Neural crest cell (in vitro differentiated cells): ENCODE results near the gene ARMC5. TPM values are rescaled to one million over a fixed set of nuclear protein-coding genes. Genes with fewer than 3 reads are reported as not detected.

ENCODE experiments used
- DNase-seq: peaks from one replicate; pipeline ENCODE4 v3.0.0; 2021; ENCODE audit warnings: low read depth, mixed read lengths, low spot score
- H3K27ac Mint-ChIP-seq: one replicate; pipeline ENCODE4 v1.8.0; 2021; ENCODE audit warnings: mild to moderate bottlenecking, mixed read lengths; ENCODE audit not compliant: unreplicated experiment
- H3K27me3 Mint-ChIP-seq: 2 replicates; pipeline ENCODE4 v1.8.0; 2021; ENCODE audit warnings: low read depth, mild to moderate bottlenecking, mixed read lengths
- H3K36me3 Mint-ChIP-seq: 2 replicates; pipeline ENCODE4 v1.8.0; 2021; ENCODE audit warnings: low read depth, mild to moderate bottlenecking, mixed read lengths
- H3K4me1 Mint-ChIP-seq: 2 replicates; pipeline ENCODE4 v1.8.0; 2021; ENCODE audit warnings: mixed read lengths
- H3K4me3 Mint-ChIP-seq: one replicate; pipeline ENCODE4 v1.8.0; 2021; ENCODE audit warnings: mild to moderate bottlenecking, mixed read lengths
- H3K9me3 Mint-ChIP-seq: 2 replicates; pipeline ENCODE4 v1.8.0; 2021; ENCODE audit warnings: mixed read lengths
- CTCF ChIP-seq: fragments of 200-600 bp; sonication (generic); conservative IDR thresholded peaks from 2 replicates; pipeline ENCODE4 v1.5.0; 2021; ENCODE audit warnings: antibody characterized with exemption, mild to moderate bottlenecking
- total RNA-seq: library from RNA; stranded (reverse); gene quantifications from 2 replicates; pipeline ENCODE4 v1.2.1, GENCODE V29; 2021

The ARMC5 gene
- total RNA-seq, 1 donor from 2014 or later: 12.3 TPM

DNA sequence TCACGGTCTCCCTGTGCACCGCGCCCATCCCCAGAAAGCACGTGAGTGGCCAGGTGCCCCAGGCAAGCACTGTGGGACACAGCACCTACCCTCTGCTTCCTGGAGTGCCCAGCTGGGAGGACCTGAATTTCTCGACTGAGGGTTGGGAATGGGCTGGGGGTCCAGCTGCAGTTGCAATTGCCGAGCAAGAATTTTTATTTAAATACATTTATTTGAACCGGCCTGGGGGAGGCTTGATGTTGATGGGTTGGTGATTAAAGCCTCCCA lies 29.9 kb downstream of the ARMC5 start:
- Mint-ChIP-seq H3K9me3 (no peaks in the 10 kb centered on the region), H3K36me3 (peaks cover 8% of the 10 kb centered on the region), H3K27me3 (peaks cover 59% of the 10 kb centered on the region), H3K4me3 (no peak overlapping the region), H3K4me1 (peaks cover 3% of the 10 kb centered on the region), H3K27ac (no peak overlapping the region)
- no peak for TF ChIP-seq CTCF
- no peak for DNase-seq

DNA sequence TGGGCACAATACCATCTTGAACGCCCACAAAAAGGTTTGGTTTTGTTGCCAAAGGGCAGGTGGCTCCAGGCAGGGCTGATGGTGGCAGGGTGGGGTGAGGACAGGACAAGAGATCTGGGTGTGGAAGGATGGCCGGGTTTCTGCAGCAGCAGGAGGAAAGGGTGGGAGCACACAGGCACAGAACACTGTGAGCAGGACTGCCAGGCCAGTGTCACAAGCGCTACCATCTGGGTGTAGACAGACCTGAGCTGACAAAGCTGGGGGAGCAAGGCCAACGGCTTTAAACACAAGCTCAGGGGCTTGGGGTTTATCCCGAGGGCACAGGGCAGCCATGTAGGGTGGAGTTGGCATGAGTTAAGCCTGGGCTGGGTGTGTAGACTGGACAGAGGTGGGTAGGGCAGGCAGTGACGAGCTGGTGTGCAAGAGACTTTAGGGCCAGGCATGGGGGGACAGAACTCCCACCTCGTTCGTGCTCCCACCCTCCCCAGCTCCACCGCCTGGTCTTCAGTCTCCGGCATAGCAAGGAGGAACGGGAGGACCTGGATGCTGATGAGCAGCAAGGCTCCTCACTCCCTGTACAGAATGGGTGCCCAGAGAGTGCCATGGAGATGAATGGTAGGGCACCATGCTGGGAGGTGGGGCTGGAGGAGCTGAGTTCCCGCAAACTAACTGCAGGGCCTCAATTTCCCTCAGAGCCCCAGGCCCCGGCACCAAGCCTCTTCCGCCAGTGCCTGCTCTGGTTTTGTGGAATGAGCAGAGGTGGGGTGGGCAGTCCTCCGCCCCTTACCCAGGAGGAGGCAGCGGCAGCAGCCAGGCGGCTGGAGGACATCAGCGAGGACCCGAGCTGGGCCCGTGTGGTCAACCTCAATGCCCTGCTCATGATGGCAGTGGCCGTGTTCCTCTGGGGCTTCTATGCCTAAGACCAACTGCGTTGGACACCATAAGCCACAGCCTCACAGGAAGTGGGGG lies 30.6 kb downstream of the ARMC5 start:
- no peak for DNase-seq
- H3K9me3 Mint-ChIP-seq: no peaks in the 10 kb centered on the region
- peaks cover 3% of the 10 kb centered on the region for H3K4me1 Mint-ChIP-seq
- peaks cover 52% of the 10 kb centered on the region for H3K27me3 Mint-ChIP-seq
- peak overlapping the region; percentile 47 for H3K4me3 Mint-ChIP-seq
- H3K27ac Mint-ChIP-seq: no peak overlapping the region
- TF ChIP-seq CTCF: no peak
- H3K36me3 Mint-ChIP-seq: peaks cover 8% of the 10 kb centered on the region

- DNase-seq: no peak
- TF ChIP-seq CTCF: no peak
- no peak overlapping the region for H3K27ac Mint-ChIP-seq
- peaks cover 32% of the 10 kb centered on the region for H3K27me3 Mint-ChIP-seq
- no peaks in the 10 kb centered on the region for H3K9me3 Mint-ChIP-seq
- peaks cover 3% of the 10 kb centered on the region for H3K4me1 Mint-ChIP-seq
- no peak overlapping the region for H3K4me3 Mint-ChIP-seq
- H3K36me3 Mint-ChIP-seq: peaks cover 8% of the 10 kb centered on the region
Observed at GRCh38 chr16:31491778-31492418, 32.6 kb downstream of the ARMC5 start.

DNA sequence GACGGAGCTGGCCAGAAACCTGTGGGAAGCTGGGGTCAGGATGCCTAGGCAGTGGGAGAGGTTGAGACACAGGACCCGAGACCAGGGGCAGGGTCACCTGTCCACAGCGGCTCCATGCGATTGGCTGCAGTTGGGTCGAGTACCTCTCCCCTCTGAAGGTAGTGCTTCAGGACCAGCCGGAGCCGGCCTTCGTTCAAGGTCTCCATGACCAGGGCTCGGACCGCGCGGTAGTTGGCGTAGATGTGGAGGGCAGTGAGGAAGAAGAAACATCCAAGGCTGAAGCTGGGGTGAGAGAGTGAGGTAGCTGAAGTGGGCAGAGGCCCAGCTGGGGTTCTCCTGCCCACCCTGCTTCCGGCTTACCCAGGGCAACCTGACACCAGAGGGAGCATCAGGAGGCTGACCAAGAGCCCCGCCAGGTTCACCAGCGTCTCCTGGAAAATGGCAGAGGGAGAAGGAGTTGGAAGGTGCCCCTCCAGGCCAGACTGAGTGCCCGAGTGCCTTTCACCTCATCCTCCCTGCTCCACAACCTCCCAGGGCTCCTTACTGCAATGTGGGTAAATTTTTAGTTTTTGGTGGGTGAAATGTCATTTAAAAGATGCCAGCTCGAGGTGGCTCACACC lies 34.3 kb downstream of the ARMC5 start:
- no peak overlapping the region for H3K27ac Mint-ChIP-seq
- H3K9me3 Mint-ChIP-seq: no peaks in the 10 kb centered on the region
- no peaks in the 10 kb centered on the region for H3K4me1 Mint-ChIP-seq
- peaks cover 17% of the 10 kb centered on the region for H3K27me3 Mint-ChIP-seq
- no peak overlapping the region for H3K4me3 Mint-ChIP-seq
- TF ChIP-seq CTCF: no peak
- no peak for DNase-seq
- H3K36me3 Mint-ChIP-seq: peaks cover 12% of the 10 kb centered on the region

- Mint-ChIP-seq H3K27me3 (no peaks in the 10 kb centered on the region), H3K9me3 (no peaks in the 10 kb centered on the region), H3K36me3 (peaks cover 8% of the 10 kb centered on the region), H3K27ac (no peak overlapping the region), H3K4me1 (no peaks in the 10 kb centered on the region), H3K4me3 (no peak overlapping the region)
- no peak for TF ChIP-seq CTCF
- DNase-seq: no peak
Observed at GRCh38 chr16:31496670-31497069, 37.4 kb downstream of the ARMC5 start.
